OCI-LY1 (cell line): ENCODE measurements around the gene TK2.

Experiments used
- H2AFZ ChIP-seq: fragments of 200-600 bp; sonication (generic), shearing (Covaris generic); 2 replicates; pipeline ENCODE4 v1.6.0; 2014; ENCODE audit warnings: antibody characterized with exemption, mild to moderate bottlenecking, low read length
- H3F3A ChIP-seq: fragments of 200-600 bp; sonication (generic), shearing (Covaris generic); 2 replicates; pipeline ENCODE4 v1.6.0; 2014; ENCODE audit warnings: mild to moderate bottlenecking, antibody characterized with exemption, low read length, moderate library complexity; ENCODE audit not compliant: insufficient read depth
- H3K27ac ChIP-seq: fragments of 200-600 bp; sonication (generic); 2 replicates; pipeline ENCODE4 v1.5.1; 2014; ENCODE audit warnings: low read length, mixed run types, mild to moderate bottlenecking, low read depth; ENCODE audit not compliant: poor library complexity, severe bottlenecking
- H3K27me3 ChIP-seq: fragments of 200-600 bp; sonication (generic); 2 replicates; pipeline ENCODE4 v1.6.0; 2014; ENCODE audit warnings: antibody characterized with exemption, mild to moderate bottlenecking, low read length, moderate library complexity; ENCODE audit not compliant: insufficient read depth
- H3K36me3 ChIP-seq: fragments of 200-600 bp; sonication (generic); 2 replicates; pipeline ENCODE4 v1.6.1; 2014; ENCODE audit warnings: mild to moderate bottlenecking, antibody characterized with exemption, low read length, moderate library complexity, mixed read lengths; ENCODE audit not compliant: insufficient read depth
- H3K4me1 ChIP-seq: fragments of 200-600 bp; sonication (generic); 2 replicates; pipeline ENCODE4 v1.5.1; 2014; ENCODE audit warnings: mild to moderate bottlenecking, low read length, moderate library complexity; ENCODE audit not compliant: insufficient read depth, severe bottlenecking
- H3K4me2 ChIP-seq: fragments of 200-600 bp; sonication (generic), shearing (Covaris generic); 2 replicates; pipeline ENCODE4 v1.6.1; 2014; ENCODE audit warnings: low read length
- H3K4me3 ChIP-seq: fragments of 200-600 bp; sonication (generic); 2 replicates; pipeline ENCODE4 v1.5.1; 2014; ENCODE audit warnings: low read length, low read depth, mild to moderate bottlenecking, mixed read lengths; ENCODE audit not compliant: poor library complexity, severe bottlenecking
- H3K79me2 ChIP-seq: fragments of 200-600 bp; shearing (Covaris generic); 2 replicates; pipeline ENCODE4 v1.6.1; 2016; ENCODE audit warnings: mixed run types, low read length, mixed read lengths; ENCODE audit not compliant: insufficient read depth
- H3K9ac ChIP-seq: fragments of 200-600 bp; sonication (generic), shearing (Covaris generic); 2 replicates; pipeline ENCODE4 v1.6.1; 2014; ENCODE audit warnings: mild to moderate bottlenecking, low read length, mixed read lengths
- H3K9me2 ChIP-seq: fragments of 200-600 bp; sonication (generic), shearing (Covaris generic); 2 replicates; pipeline ENCODE4 v1.6.1; 2014; ENCODE audit warnings: low read depth, mild to moderate bottlenecking, low read length, mixed read lengths
- H3K9me3 ChIP-seq: fragments of 200-600 bp; shearing (Covaris generic); 2 replicates; pipeline ENCODE4 v1.6.1; 2014; ENCODE audit warnings: low read length, mixed read lengths
- H4K20me1 ChIP-seq: fragments of 200-600 bp; sonication (generic), shearing (Covaris generic); 2 replicates; pipeline ENCODE4 v1.6.0; 2016; ENCODE audit warnings: mild to moderate bottlenecking, low read length; ENCODE audit not compliant: insufficient read depth
- EZH2 ChIP-seq: fragments of 200-600 bp; sonication (generic), shearing (Covaris generic); IDR thresholded peaks from 2 replicates; pipeline ENCODE4 v1.8.0; 2017; ENCODE audit warnings: borderline replicate concordance, mixed run types, mild to moderate bottlenecking, antibody characterized with exemption, low read length, moderate library complexity, mixed read lengths
- TF ChIP-seq, protein P1 (sequence below): fragments of 200-600 bp; sonication (generic), shearing (Covaris generic); IDR thresholded peaks from 2 replicates; pipeline ENCODE4 v1.5.1; 2017; ENCODE audit warnings: mild to moderate bottlenecking, antibody characterized with exemption, low read length, moderate library complexity, mixed read lengths

Gene TK2

DNA sequence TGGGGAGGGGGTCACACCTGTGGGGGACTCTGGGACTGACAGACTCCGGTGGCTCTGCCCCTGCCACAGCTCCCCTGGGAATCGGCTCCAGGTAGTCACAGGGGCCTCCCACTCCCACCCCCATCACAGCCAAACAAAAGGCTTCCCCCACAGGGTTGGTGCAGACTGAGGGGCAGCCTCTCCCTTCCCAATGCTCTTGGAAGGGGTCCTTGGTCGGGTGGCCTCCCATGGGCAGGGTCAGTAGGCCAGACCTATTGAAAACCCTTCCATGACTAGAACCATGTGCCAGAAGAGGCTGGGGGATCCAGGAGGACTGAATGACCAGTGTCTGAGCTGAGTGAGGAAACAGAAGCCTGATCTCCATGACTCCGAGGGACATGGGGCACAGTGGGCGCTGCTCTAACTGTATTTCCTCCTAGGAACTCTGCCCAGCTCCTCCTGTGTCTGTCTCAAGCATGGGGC lies 28.6 kb downstream of the TK2 start:
- Histone ChIP-seq H3K4me2 (peak overlapping the region; percentile 0; the same call in 1 of the 2 replicates), H3K27ac (peak overlapping the region; percentile 81), H4K20me1 (no peaks in the 10 kb centered on the region), H3K4me3 (no peak overlapping the region), H3F3A (no peaks in the 10 kb centered on the region), H3K36me3 (no peaks in the 10 kb centered on the region), H3K9ac (no peak overlapping the region), H3K9me2 (no peaks in the 10 kb centered on the region), H3K79me2 (no peaks in the 10 kb centered on the region), H2AFZ (no peak overlapping the region), H3K27me3 (no peaks in the 10 kb centered on the region), H3K9me3 (no peaks in the 10 kb centered on the region), H3K4me1 (peaks cover 82% of the 10 kb centered on the region)
- TF ChIP-seq, protein P1, sequence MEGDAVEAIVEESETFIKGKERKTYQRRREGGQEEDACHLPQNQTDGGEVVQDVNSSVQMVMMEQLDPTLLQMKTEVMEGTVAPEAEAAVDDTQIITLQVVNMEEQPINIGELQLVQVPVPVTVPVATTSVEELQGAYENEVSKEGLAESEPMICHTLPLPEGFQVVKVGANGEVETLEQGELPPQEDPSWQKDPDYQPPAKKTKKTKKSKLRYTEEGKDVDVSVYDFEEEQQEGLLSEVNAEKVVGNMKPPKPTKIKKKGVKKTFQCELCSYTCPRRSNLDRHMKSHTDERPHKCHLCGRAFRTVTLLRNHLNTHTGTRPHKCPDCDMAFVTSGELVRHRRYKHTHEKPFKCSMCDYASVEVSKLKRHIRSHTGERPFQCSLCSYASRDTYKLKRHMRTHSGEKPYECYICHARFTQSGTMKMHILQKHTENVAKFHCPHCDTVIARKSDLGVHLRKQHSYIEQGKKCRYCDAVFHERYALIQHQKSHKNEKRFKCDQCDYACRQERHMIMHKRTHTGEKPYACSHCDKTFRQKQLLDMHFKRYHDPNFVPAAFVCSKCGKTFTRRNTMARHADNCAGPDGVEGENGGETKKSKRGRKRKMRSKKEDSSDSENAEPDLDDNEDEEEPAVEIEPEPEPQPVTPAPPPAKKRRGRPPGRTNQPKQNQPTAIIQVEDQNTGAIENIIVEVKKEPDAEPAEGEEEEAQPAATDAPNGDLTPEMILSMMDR: no peak
- no peak for TF ChIP-seq EZH2

DNA sequence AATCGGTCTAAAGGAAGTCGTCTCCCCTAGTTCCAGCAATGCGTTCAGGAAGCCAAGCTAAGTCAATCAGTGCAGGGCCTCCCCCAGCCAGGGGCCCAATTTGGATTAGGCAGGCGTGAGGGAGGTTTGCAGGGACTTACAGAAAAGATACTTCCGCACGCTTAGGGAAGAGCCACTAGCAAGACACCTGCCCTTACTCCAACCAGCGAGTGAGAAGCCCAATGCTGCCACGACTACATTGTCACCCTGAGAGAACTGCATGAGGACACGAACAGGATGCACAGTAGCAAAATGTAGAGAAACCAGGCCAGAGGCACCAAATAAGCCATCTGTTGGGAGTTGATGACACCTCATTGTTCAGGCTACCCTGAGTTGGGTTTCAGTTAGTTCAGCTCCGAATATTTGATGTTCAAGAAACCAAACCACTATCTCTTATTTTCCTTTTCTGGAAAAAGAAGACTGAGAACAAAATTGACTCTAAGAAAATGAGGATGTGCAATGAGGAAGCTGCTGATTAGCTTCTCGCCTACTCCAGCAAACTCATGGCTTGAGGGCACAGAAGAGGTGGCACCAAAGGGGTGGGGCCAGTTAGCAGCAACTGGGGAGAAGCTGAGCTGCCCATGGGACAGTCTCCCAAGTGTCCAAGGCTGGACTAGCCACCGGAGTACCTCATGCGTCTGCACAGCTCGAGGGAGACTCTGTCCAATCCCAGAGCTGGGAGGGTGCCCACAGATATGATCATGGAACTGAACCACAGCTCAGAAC lies 29.3 kb downstream of the TK2 start:
- Histone ChIP-seq H3K9me2 (no peaks in the 10 kb centered on the region), H4K20me1 (no peaks in the 10 kb centered on the region), H3K9me3 (no peaks in the 10 kb centered on the region), H2AFZ (no peak overlapping the region), H3K27ac (peak overlapping the region; percentile 81), H3K9ac (no peak overlapping the region), H3K4me2 (peak overlapping the region; percentile 0; the same call in 1 of the 2 replicates), H3K36me3 (no peaks in the 10 kb centered on the region), H3F3A (no peaks in the 10 kb centered on the region), H3K4me1 (peaks cover 79% of the 10 kb centered on the region), H3K27me3 (no peaks in the 10 kb centered on the region), H3K4me3 (no peak overlapping the region), H3K79me2 (no peaks in the 10 kb centered on the region)
- no peak for TF ChIP-seq EZH2
- TF ChIP-seq, protein P1: no peak

DNA sequence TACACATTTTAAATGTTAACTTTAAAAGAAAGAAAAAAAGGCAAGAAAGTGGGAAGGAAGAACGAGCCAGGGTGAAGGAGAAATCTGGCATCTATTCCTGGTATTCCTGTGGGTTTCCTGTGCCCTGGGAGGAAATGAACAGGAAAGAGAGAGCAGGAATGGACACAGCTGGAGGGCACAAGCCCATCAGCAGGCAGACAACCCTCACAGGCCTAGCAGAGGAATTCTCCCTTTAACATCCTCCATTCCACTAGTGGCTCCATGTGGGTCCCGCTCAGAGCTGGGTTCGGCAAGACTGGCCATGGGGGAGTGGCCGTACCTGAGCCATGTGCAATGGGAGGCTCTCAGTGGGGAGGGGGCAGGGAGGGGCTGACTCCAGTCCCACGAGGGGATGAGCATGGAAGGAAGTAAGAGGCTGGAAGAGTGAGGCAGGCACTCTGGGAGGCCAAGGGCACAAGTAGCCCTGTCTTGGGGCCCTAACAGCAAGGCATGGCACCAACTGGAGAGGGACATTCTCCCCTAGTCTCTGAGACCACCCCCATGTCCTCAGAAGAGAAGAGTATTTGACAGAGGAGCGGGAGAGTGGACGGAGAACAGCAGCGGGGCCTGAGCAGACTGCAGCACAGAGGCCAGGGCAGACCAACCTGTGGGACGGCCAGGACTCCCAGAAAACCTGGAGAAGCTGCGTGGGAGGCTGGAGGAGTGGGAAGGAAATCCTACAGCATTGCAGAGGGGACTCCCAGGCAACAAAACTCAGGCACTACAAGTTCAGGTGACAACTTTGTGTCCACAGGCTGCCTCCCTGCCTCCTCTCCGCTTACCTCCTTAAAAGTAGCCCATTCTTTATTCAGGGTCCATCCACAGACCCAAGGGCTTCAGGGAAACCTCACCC lies 30.2 kb downstream of the TK2 start:
- Histone ChIP-seq H3F3A (no peaks in the 10 kb centered on the region), H3K79me2 (no peaks in the 10 kb centered on the region), H3K4me1 (peaks cover 71% of the 10 kb centered on the region), H4K20me1 (no peaks in the 10 kb centered on the region), H3K4me3 (no peak overlapping the region), H3K36me3 (no peaks in the 10 kb centered on the region), H3K27ac (peak overlapping the region; percentile 81), H3K27me3 (no peaks in the 10 kb centered on the region), H3K4me2 (no peak overlapping the region), H3K9me3 (no peaks in the 10 kb centered on the region), H3K9ac (no peak overlapping the region), H2AFZ (no peak overlapping the region), H3K9me2 (no peaks in the 10 kb centered on the region)
- TF ChIP-seq, protein P1: no peak
- TF ChIP-seq EZH2: no peak
